ENCODE measurements around the gene HUS1B.

DNA sequence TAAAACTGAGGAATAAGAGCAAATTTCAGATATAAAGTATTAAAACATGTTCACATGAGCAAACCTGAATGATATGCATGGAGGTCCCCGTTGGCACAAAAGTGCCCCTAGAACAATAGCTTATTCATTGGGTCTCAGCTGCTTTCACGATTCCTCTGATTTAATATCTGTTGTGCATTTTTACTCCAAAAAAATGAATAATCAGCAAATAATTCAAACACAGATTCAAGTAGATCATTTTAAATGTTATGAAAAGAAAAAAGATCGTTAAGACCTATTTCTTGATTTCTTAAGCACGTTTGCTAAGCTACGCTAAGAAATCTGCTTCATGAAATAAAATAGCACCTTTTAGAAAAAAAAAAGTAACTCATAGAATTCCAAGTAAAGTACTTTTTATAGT, 21.7 kb downstream of the HUS1B start:
- TF ChIP-seq, protein P1, sequence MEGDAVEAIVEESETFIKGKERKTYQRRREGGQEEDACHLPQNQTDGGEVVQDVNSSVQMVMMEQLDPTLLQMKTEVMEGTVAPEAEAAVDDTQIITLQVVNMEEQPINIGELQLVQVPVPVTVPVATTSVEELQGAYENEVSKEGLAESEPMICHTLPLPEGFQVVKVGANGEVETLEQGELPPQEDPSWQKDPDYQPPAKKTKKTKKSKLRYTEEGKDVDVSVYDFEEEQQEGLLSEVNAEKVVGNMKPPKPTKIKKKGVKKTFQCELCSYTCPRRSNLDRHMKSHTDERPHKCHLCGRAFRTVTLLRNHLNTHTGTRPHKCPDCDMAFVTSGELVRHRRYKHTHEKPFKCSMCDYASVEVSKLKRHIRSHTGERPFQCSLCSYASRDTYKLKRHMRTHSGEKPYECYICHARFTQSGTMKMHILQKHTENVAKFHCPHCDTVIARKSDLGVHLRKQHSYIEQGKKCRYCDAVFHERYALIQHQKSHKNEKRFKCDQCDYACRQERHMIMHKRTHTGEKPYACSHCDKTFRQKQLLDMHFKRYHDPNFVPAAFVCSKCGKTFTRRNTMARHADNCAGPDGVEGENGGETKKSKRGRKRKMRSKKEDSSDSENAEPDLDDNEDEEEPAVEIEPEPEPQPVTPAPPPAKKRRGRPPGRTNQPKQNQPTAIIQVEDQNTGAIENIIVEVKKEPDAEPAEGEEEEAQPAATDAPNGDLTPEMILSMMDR (IDR thresholded peaks at IDR 0.05), result no peak
- TF ChIP-seq POLR2A (IDR thresholded peaks at IDR 0.05), result no peak

Data from thyroid gland (tissue), 4 donors.